ENCODE data around the gene ZDHHC14. TPM values are rescaled to one million over a fixed set of nuclear protein-coding genes. Genes with fewer than 3 reads are reported as not detected.

Gene ZDHHC14
- total RNA-seq, 4 donors from 2014 or later = 7.3 to 14.4 (median 8.1) TPM

DNA sequence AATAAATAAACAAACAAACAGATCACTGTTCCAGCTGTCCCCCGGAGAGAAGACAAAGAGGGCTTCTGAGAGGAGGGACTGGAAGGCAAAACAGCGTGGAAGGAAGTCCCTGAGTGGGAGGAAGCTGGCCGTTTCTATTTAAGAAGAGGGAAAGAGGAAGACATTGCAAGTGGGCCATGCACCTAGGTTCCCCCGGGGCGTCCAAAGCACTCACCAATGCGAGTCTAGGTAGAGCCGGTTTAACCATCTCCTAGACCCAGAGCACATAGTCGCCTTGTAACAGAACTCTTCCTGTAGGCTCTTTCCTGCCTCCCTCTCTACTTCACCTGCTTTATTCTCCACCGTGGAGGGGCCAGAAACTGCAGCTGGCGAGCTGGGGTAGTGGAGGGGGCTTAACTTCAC lies 158.4 kb downstream of the ZDHHC14 start:
- Histone ChIP-seq H3K36me3 (peaks cover 0 to 18% of the 10 kb centered on the region in 2 donors), H3K4me1 (peaks cover 0 to 31% (median 14%) of the 10 kb centered on the region in 3 donors), H3K27ac (no peak overlapping the region), H3K9me3 (no peaks in the 10 kb centered on the region), H3K27me3 (no peaks in the 10 kb centered on the region), H3K4me3 (no peak overlapping the region)
- TF ChIP-seq EP300 (IDR thresholded peaks at IDR 0.05) (no peak), POLR2A (IDR thresholded peaks at IDR 0.05) (no peak), POLR2AphosphoS5 (IDR thresholded peaks at IDR 0.05) (no peak)
- TF ChIP-seq, protein P1, sequence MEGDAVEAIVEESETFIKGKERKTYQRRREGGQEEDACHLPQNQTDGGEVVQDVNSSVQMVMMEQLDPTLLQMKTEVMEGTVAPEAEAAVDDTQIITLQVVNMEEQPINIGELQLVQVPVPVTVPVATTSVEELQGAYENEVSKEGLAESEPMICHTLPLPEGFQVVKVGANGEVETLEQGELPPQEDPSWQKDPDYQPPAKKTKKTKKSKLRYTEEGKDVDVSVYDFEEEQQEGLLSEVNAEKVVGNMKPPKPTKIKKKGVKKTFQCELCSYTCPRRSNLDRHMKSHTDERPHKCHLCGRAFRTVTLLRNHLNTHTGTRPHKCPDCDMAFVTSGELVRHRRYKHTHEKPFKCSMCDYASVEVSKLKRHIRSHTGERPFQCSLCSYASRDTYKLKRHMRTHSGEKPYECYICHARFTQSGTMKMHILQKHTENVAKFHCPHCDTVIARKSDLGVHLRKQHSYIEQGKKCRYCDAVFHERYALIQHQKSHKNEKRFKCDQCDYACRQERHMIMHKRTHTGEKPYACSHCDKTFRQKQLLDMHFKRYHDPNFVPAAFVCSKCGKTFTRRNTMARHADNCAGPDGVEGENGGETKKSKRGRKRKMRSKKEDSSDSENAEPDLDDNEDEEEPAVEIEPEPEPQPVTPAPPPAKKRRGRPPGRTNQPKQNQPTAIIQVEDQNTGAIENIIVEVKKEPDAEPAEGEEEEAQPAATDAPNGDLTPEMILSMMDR (IDR thresholded peaks at IDR 0.05) = no peak
- ATAC-seq = no peak
- WGBS, 2 donors (ENCODE audit: low coverage in 1 of 2) = 71 to 93% methylated on average over 3 to 8 of the region's 10 CpGs

DNA sequence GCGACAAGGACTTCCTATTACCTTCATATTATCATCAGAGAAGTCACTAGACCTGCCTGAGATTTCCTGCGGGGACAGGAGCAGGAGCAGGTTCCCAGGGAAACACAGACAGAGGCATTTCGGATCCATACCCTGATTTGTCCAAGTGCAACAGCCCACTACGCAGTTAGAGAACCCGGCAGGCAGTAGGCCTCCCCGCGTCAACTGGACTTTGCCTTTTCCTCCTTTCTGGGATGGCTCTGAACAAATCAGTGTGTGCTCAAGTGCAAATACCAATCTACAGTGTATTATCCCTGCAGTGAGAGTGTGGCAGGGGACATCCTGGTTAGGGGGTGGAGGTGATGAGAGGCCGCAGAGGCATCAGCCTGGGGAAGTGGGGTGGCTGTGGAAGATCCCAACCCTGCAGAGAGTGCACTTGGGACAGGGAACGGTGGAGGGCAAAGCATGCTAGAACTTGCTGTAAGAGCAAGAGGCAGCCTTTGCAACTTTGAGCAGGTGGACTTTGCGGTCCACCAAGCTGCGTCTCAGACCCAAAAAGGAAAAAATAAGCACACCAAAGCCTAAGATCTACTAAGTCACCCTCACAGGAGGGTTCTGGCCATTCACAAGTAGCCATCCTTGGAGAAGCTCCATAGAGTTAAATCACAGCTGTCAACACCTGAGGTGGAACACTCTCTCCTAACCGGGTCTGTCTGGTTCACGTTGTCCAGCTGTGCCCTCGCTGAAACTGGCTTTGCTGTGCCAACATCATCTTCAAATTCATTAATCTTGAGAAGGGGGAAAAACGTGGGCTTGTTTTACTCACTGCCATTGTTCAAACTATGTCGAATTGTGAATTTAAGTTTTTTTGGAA lies 159.1 kb downstream of the ZDHHC14 start:
- H3K27ac ChIP-seq = no peak overlapping the region
- no peak for TF ChIP-seq POLR2A (IDR thresholded peaks at IDR 0.05)
- H3K4me1 ChIP-seq = peaks cover 0 to 26% (median 12%) of the 10 kb centered on the region in 3 donors
- H3K27me3 ChIP-seq = no peaks in the 10 kb centered on the region
- H3K36me3 ChIP-seq = peaks cover 0 to 20% of the 10 kb centered on the region in 2 donors
- no peak for ATAC-seq
- no peak overlapping the region for H3K4me3 ChIP-seq
- H3K9me3 ChIP-seq = no peaks in the 10 kb centered on the region
- 84 to 93% methylated on average over 13 to 16 of the region's 16 CpGs for WGBS, 2 donors (ENCODE audit: low coverage in 1 of 2)

GRCh38 chr6:157541618-157542413 lies 160.8 kb downstream of the ZDHHC14 start:
- no peaks in the 10 kb centered on the region for H3K9me3 ChIP-seq
- peaks cover 0 to 12% (median 0%) of the 10 kb centered on the region in 3 donors for H3K4me1 ChIP-seq
- 67 to 100% methylated on average over 1 to 12 of the region's 13 CpGs for WGBS, 2 donors (ENCODE audit: low coverage in 1 of 2)
- no peak overlapping the region for H3K27ac ChIP-seq
- TF ChIP-seq POLR2AphosphoS5 (IDR thresholded peaks at IDR 0.05) (no peak), EP300 (IDR thresholded peaks at IDR 0.05) (no peak), POLR2A (IDR thresholded peaks at IDR 0.05) (no peak)
- TF ChIP-seq, protein P1 (IDR thresholded peaks at IDR 0.05) = no peak
- H3K4me3 ChIP-seq = no peak overlapping the region
- H3K36me3 ChIP-seq = peaks cover 0 to 20% of the 10 kb centered on the region in 2 donors
- H3K27me3 ChIP-seq = no peaks in the 10 kb centered on the region
- ATAC-seq = no peak

DNA sequence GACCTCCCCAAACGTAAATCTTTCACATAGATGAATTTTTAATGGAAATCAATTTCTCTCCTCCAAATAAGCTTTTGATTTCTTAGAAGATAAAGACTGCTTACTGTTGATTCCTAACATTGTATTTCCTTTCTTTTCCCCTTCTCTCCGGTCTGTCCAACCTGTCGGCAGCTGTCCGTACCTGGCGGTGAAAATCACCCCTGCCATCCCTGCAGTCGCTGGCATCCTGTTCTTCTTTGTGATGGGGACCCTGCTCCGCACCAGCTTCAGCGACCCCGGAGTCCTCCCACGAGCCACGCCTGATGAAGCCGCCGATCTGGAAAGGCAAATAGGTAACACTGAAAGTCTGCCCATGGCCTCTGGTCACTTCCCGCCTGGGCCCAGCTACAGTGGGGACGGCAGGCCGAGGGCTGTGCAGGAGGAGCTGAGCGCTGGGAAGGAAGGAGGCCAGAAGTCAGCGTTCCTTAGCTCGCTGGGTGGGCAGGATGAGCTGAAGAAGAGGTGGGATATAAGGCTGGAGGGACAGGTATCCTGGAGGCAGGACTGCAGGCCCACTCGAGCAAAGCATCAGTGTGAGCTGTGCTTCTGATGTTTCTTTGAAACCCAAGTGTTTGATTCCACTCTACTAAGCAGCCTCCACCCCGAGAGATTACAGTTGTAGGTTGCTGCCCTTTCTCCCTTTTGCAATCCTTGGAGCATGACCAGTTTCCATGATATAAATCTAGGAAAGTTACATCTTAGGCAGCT lies 161.6 kb downstream of the ZDHHC14 start:
- WGBS, 2 donors (ENCODE audit: low coverage in 1 of 2) = 86% methylated on average over 9 to 11 of the region's 21 CpGs
- H3K36me3 ChIP-seq = peaks cover 0 to 20% of the 10 kb centered on the region in 2 donors
- no peaks in the 10 kb centered on the region for H3K27me3 ChIP-seq
- no peak overlapping the region for H3K4me3 ChIP-seq
- TF ChIP-seq POLR2AphosphoS5 (IDR thresholded peaks at IDR 0.05) = no peak
- TF ChIP-seq, protein P1 (IDR thresholded peaks at IDR 0.05) = no peak
- TF ChIP-seq POLR2A (IDR thresholded peaks at IDR 0.05) = no peak
- H3K4me1 ChIP-seq = peaks cover 0 to 5% (median 0%) of the 10 kb centered on the region in 3 donors
- ATAC-seq = no peak
- no peaks in the 10 kb centered on the region for H3K9me3 ChIP-seq
- no peak overlapping the region for H3K27ac ChIP-seq

DNA sequence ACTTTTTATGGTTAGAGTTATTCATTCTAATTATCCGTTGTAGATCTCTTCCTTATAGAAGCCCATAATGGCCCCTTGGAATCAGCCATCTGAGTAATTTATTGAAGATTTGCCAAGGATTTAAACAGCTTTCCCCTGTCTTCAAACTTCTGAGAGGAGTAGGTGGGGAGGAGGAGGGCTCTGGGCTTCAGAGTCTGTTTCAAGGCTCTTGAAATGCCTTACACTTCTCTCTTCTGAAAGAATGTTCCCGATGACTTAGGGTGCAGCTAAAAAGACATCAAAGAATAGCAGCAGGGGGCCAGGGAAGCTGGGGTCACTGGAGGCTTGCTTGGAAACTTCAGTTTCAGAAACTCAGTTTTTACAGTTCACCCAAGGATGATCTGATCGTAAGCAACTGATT lies 165.3 kb downstream of the ZDHHC14 start:
- Histone ChIP-seq H3K36me3 (peaks cover 0 to 20% of the 10 kb centered on the region in 2 donors), H3K9me3 (no peaks in the 10 kb centered on the region), H3K4me3 (no peak overlapping the region), H3K27me3 (no peaks in the 10 kb centered on the region), H3K27ac (no peak overlapping the region), H3K4me1 (no peaks in the 10 kb centered on the region)
- no peak for ATAC-seq
- TF ChIP-seq EP300 (IDR thresholded peaks at IDR 0.05) = no peak
- TF ChIP-seq POLR2A (IDR thresholded peaks at IDR 0.05) = no peak
- TF ChIP-seq POLR2AphosphoS5 (IDR thresholded peaks at IDR 0.05) = no peak
- TF ChIP-seq, protein P1 (IDR thresholded peaks at IDR 0.05) = no peak
- 34 to 47% methylated on average over 3 of the region's 3 CpGs for WGBS, 2 donors (ENCODE audit: low coverage in 1 of 2)
